Spleen (tissue), 11 donors: ENCODE results near the gene AXIN1. TPM values are rescaled to one million over a fixed set of nuclear protein-coding genes. Genes with fewer than 3 reads are reported as not detected.
A peak's percentile ranks its signal among the peaks of the same experiment; 100 is the strongest.

Source experiments
- DNase-seq: peaks from one replicate; pipeline ENCODE4 v3.0.0-alpha.2; 2020
- H3K27ac ChIP-seq, 8 donors: fragments of 200-600 bp; sonication (generic) in 7 of 8; 1 replicate in 4 of 8; 2 replicates in 4 of 8; pipeline versions ENCODE4 v1.5.0 to v1.8.0; 2016 to 2021; ENCODE audit warnings: inconsistent platforms in 4 of 8, mild to moderate bottlenecking in 4 of 8, moderate library complexity in 1 of 8
- H3K27me3 ChIP-seq, 7 donors: fragments of 200-600 bp; sonication (generic) in 6 of 7; replicated peaks in 1 of 7; 1 replicate in 4 of 7; 2 replicates in 3 of 7; pipeline versions ENCODE4 v1.5.0 to v1.8.0; 2016 to 2021; ENCODE audit warnings: inconsistent platforms in 3 of 7, mild to moderate bottlenecking in 1 of 7
- H3K36me3 ChIP-seq, 6 donors: fragments of 200-600 bp; sonication (generic) in 5 of 6; 1 replicate in 4 of 6; 2 replicates in 2 of 6; pipeline versions ENCODE4 v1.5.0 to v1.8.0; 2016 to 2021; ENCODE audit warnings: inconsistent platforms in 2 of 6
- H3K4me1 ChIP-seq, 6 donors: fragments of 200-600 bp; sonication (generic) in 5 of 6; 1 replicate in 3 of 6; 2 replicates in 3 of 6; pipeline versions ENCODE4 v1.5.0 to v1.8.0; 2016 to 2021; ENCODE audit warnings: inconsistent platforms in 3 of 6
- H3K4me3 ChIP-seq, 8 donors: fragments of 200-600 bp; sonication (generic) in 7 of 8; 1 replicate in 4 of 8; 2 replicates in 4 of 8; pipeline versions ENCODE4 v1.5.0 to v1.8.0; 2016 to 2021; ENCODE audit warnings: inconsistent platforms in 4 of 8, mild to moderate bottlenecking in 4 of 8, moderate library complexity in 2 of 8
- H3K9me3 ChIP-seq, 8 donors: fragments of 200-600 bp; sonication (generic) in 7 of 8; 1 replicate in 4 of 8; 2 replicates in 4 of 8; pipeline versions ENCODE4 v1.5.0 to v1.8.0; 2016 to 2021; ENCODE audit warnings: inconsistent platforms in 4 of 8
- CTCF ChIP-seq, 11 experiments: fragments of 200-600 bp in 7 of 11; fragments of 450-650 bp in 4 of 11; sonication (generic) in 4 of 11; IDR thresholded peaks in 8 of 11; conservative IDR thresholded peaks in 3 of 11; 1 replicate in 7 of 11; 2 replicates in 4 of 11; pipeline versions ENCODE4 v1.4.0 to v1.8.0; 2016 to 2021; ENCODE audit warnings: antibody characterized with exemption in 11 of 11, inconsistent platforms in 4 of 11, mild to moderate bottlenecking in 1 of 11
- POLR2A ChIP-seq, 3 donors: fragments of 450-650 bp; IDR thresholded peaks; one replicate each; pipeline ENCODE4 v1.5.1; 2017; ENCODE audit warnings: antibody characterized with exemption in 3 of 3, mild to moderate bottlenecking in 1 of 3
- POLR2AphosphoS5 ChIP-seq, 3 donors: sonication (generic); formaldehyde crosslinking; IDR thresholded peaks; one replicate each; pipeline ENCODE4 v1.5.1; 2017; ENCODE audit warnings: antibody characterized with exemption in 3 of 3
- WGBS, 5 donors: extraction: QIAGEN DNeasy Blood & Tissue Kit in 3 of 5; methylation state at CpG; one replicate each; pipeline versions ENCODE4 v1.1.5 to v1.1.7; 2013 to 2018; 5-methylcytosine and 5-hydroxymethylcytosine counted together
- intact Hi-C: fragments of 100-400 bp; cut with DNase I; formaldehyde crosslinking; loops from one replicate; pipeline ENCODE4 v1.15.0; 2023; ENCODE audit warnings: low total_unique reads
- polyA plus RNA-seq, 3 donors: library from polyadenylated mRNA; stranded (reverse); fragments of 200-250 nt; gene quantifications; one replicate each; pipeline ENCODE4 v1.2.1, GENCODE V29; 2013
- total RNA-seq, 7 donors: library from RNA; depleted of rRNA in 3 of 7; stranded (reverse); fragments of >200 nt in 3 of 7; fragmentation: NEBNext Ultra II Directional in 4 of 7; extraction: Animal tissue kit (Norgen Biotek cat#: 25700) in 4 of 7; gene quantifications; one replicate each; pipeline versions ENCODE4 v1.1.0 to v1.2.1, GENCODE V29; 2016 to 2021
- donor health status: healthy with polysubstance abuse.
- donor health status: DM: no; HTN: no; CAD: no; lungs with moderate emphysema.
- donor health status: DM: no; HTN: no; CAD: no.
- donor health status: Bipolar disorder and iron deficiency.
- donor health status: healthy.
- donor health status: DM: no; HTN: no; CAD: no.
- donor health status: DM: yes; HTN: yes; CAD: no.

The AXIN1 gene
- total and polyA plus RNA-seq, 10 donors = 12.9 to 27.3 (median 23.9) TPM

- H3K36me3 ChIP-seq = peaks cover 0 to 9% (median 0%) of the 10 kb centered on the region in 6 donors
- 51 to 68% (median 58%) methylated on average over 9 to 10 of the region's 10 CpGs for WGBS, 5 donors
- H3K27me3 ChIP-seq = no peaks in the 10 kb centered on the region
- TF ChIP-seq CTCF (IDR thresholded peaks at IDR 0.05 in 8 of 11, conservative IDR thresholded peaks at IDR 0.05 in 3 of 11) (no peak), POLR2AphosphoS5 (IDR thresholded peaks at IDR 0.05) (peak in 2 of 3 donors; percentile 21 to 34)
- intact Hi-C loops = loop anchor here (10.0 kb wide), 1 partner anchor 120 kb away; the partner anchor contains the start of gene FAM234A
- H3K27ac ChIP-seq = peak overlapping the region in 4 of 8 donors; percentile 48 to 88 (median 86)
- peak; percentile 83 for DNase-seq
- H3K4me1 ChIP-seq = peaks cover 10 to 54% (median 25%) of the 10 kb centered on the region in 6 donors
- no peaks in the 10 kb centered on the region for H3K9me3 ChIP-seq
- peak overlapping the region in 1 of 8 donors; percentile 2 for H3K4me3 ChIP-seq
Observed at GRCh38 chr16:354971-355461, 2.5 kb upstream of the AXIN1 start.

GRCh38 chr16:354291-354881 is 1.9 kb upstream of the AXIN1 start:
- peak overlapping the region in 1 of 8 donors; percentile 2 for H3K4me3 ChIP-seq
- 85 to 95% (median 89%) methylated on average over 7 to 12 of the region's 12 CpGs for WGBS, 5 donors
- TF ChIP-seq POLR2A (IDR thresholded peaks at IDR 0.05) (no peak), CTCF (IDR thresholded peaks at IDR 0.05 in 8 of 11, conservative IDR thresholded peaks at IDR 0.05 in 3 of 11) (no peak), POLR2AphosphoS5 (IDR thresholded peaks at IDR 0.05) (no peak)
- peak overlapping the region in 4 of 8 donors; percentile 75 to 88 (median 86) for H3K27ac ChIP-seq
- peaks cover 15 to 60% (median 30%) of the 10 kb centered on the region in 6 donors for H3K4me1 ChIP-seq
- H3K9me3 ChIP-seq = no peaks in the 10 kb centered on the region
- no peaks in the 10 kb centered on the region for H3K27me3 ChIP-seq
- DNase-seq = peak; percentile 82
- intact Hi-C loops = loop anchor here (10.0 kb wide), 1 partner anchor 120 kb away; the partner anchor contains the start of gene FAM234A
- H3K36me3 ChIP-seq = peaks cover 0 to 13% (median 0%) of the 10 kb centered on the region in 6 donors

DNA sequence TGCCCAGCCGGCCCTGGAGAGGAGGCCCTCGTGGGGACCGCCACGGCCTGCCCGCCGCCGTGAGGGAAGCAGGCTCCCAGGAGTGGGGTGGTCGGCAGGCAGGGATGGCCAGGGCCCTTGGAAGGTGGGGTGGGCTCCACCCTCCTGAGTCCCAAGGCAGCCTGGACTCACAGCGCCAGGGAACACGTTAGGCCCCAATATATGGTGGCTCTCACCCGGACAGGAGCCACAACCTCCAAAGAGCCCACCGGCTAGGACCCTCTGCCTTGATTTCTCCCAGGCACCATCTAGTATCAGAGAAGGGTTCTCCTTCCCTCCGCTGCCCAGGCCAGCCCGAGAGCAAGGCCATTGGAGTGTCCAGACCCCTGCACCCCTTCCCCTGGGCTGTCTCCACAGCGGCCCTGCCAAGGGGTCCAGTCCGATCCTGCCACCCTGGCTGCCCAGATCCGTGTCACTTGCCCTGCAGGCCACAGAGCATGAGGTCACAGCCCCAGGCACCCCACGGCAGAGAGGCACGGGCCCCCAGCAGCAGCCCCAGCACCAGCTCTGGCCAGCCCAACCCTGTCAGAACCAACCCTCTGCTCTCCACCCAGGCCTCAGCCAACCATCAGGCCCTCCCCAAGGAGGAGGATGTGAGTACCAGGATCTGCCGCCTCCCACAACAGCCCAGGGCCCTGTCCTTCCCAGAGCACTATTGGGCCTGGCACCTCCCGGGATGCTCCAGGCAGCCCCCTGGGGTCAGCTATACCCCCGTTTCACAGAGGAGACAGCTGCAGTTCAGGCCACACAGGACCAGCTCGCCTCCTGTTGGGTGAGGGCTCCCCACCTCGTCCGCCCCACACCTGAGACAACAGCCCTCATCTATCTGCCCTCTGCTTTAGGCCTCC is 1.1 kb upstream of the AXIN1 start:
- Histone ChIP-seq H3K36me3 (peaks cover 0 to 13% (median 0%) of the 10 kb centered on the region in 6 donors), H3K4me1 (peaks cover 15 to 68% (median 37%) of the 10 kb centered on the region in 6 donors), H3K27me3 (no peaks in the 10 kb centered on the region), H3K27ac (peak overlapping the region in 7 of 8 donors; percentile 54 to 88 (median 75)), H3K9me3 (no peaks in the 10 kb centered on the region), H3K4me3 (peak overlapping the region; percentile 6 to 87 (median 56))
- TF ChIP-seq POLR2A (IDR thresholded peaks at IDR 0.05) (no peak), POLR2AphosphoS5 (IDR thresholded peaks at IDR 0.05) (no peak), CTCF (IDR thresholded peaks at IDR 0.05 in 8 of 11, conservative IDR thresholded peaks at IDR 0.05 in 3 of 11) (no peak)
- intact Hi-C loops = loop anchor here (10.0 kb wide), 1 partner anchor 119 kb away; the partner anchor contains the start of gene FAM234A
- whole genome bisulfite sequencing, 5 donors = 57 to 84% (median 68%) methylated on average over 9 to 25 of the region's 25 CpGs
- peak; percentile 90 for DNase-seq
